ENCODE results near the gene RNF40.

Gene RNF40

GRCh38 chr16:30767767-30768465, 5.8 kb downstream of the RNF40 start:
- TF ChIP-seq CTCF (IDR thresholded peaks at IDR 0.05; ENCODE audit: low read depth, low read length, missing control alignments) = no peak
- no peak for DNase-seq (ENCODE audit: extremely low read depth, low read depth)
- H3K4me3 ChIP-seq (replicated peaks; ENCODE audit: low read depth, low read length) = no peak overlapping the region

GRCh38 chr16:30768583-30769181, 6.6 kb downstream of the RNF40 start:
- no peak for DNase-seq (ENCODE audit: extremely low read depth, low read depth)
- TF ChIP-seq CTCF (IDR thresholded peaks at IDR 0.05; ENCODE audit: low read depth, low read length, missing control alignments) = no peak
- no peak overlapping the region for H3K4me3 ChIP-seq (replicated peaks; ENCODE audit: low read depth, low read length)

- TF ChIP-seq CTCF (IDR thresholded peaks at IDR 0.05; ENCODE audit: low read depth, low read length, missing control alignments) = no peak
- no peak overlapping the region for H3K4me3 ChIP-seq (replicated peaks; ENCODE audit: low read depth, low read length)
- no peak for DNase-seq (ENCODE audit: extremely low read depth, low read depth)
These were observed 7.4 kb downstream of the RNF40 start for GRCh38 chr16:30769379-30770089.

- DNase-seq (ENCODE audit: extremely low read depth, low read depth) = no peak
- H3K4me3 ChIP-seq (replicated peaks; ENCODE audit: low read depth, low read length) = no peak overlapping the region
- no peak for TF ChIP-seq CTCF (IDR thresholded peaks at IDR 0.05; ENCODE audit: low read depth, low read length, missing control alignments)
These were observed 9.6 kb downstream of the RNF40 start for GRCh38 chr16:30771726-30772125.

- DNase-seq (ENCODE audit: extremely low read depth, low read depth) = no peak
- no peak for TF ChIP-seq CTCF (IDR thresholded peaks at IDR 0.05; ENCODE audit: low read depth, low read length, missing control alignments)
- H3K4me3 ChIP-seq (replicated peaks; ENCODE audit: low read depth, low read length) = no peak overlapping the region
These were observed 11.7 kb downstream of the RNF40 start for GRCh38 chr16:30773826-30774225.

- no peak for TF ChIP-seq CTCF (IDR thresholded peaks at IDR 0.05; ENCODE audit: low read depth, low read length, missing control alignments)
- peak overlapping the region; percentile 70 for H3K4me3 ChIP-seq (replicated peaks; ENCODE audit: low read depth, low read length)
- no peak for DNase-seq (ENCODE audit: extremely low read depth, low read depth)
These were observed 12.4 kb downstream of the RNF40 start for GRCh38 chr16:30774367-30775130.

Data from HFF-Myc (cell line).